ENCODE data around the gene TAS2R43.

Gene TAS2R43

GRCh38 chr12:11089246-11089645 lies 2.9 kb downstream of the TAS2R43 start (continued):
- TF ChIP-seq PRDM2 (tag by site-specific recombination; IDR thresholded peaks at IDR 0.05; ENCODE audit: borderline replicate concordance) (no peak), SALL2 (tag by site-specific recombination; IDR thresholded peaks at IDR 0.05; ENCODE audit: borderline replicate concordance) (no peak), ZNF624 (tag by site-specific recombination; IDR thresholded peaks at IDR 0.05) (no peak), ZNF211 (tag by site-specific recombination; IDR thresholded peaks at IDR 0.05; ENCODE audit: low read depth) (no peak), ZNF157 (tag by site-specific recombination; IDR thresholded peaks at IDR 0.05) (no peak)

- Histone ChIP-seq H3K27ac (ENCODE audit: extremely low read depth, low read depth, low read length) (no peak overlapping the region), H3K36me3 (ENCODE audit: control insufficient read depth in 2 of 2, insufficient read depth in 1 of 2, low read length in 2 of 2) (no peaks in the 10 kb centered on the region), H3K4me3 (ENCODE audit: low read depth, low read length) (no peak overlapping the region), H3K4me1 (ENCODE audit: control insufficient read depth, insufficient read depth, low read length) (no peaks in the 10 kb centered on the region), H3K9me3 (ENCODE audit: control insufficient read depth, insufficient read depth, low read depth, low read length) (no peaks in the 10 kb centered on the region)
- no peak for TF ChIP-seq ZBTB8A (tag by site-specific recombination; IDR thresholded peaks at IDR 0.05)
- no peak for TF ChIP-seq PRDM4 (tag by site-specific recombination; IDR thresholded peaks at IDR 0.05)
- no peak for TF ChIP-seq ZFP37 (tag by site-specific recombination; IDR thresholded peaks at IDR 0.05)
- no peak for TF ChIP-seq ZFP41 (tag by site-specific recombination; IDR thresholded peaks at IDR 0.05; ENCODE audit: borderline replicate concordance)
- TF ChIP-seq ZFHX2 (tag by site-specific recombination; conservative IDR thresholded peaks at IDR 0.05), result no peak
- ChIA-PET POLR2A (no interaction called here), CTCF (interaction anchor here (0.7 kb wide), 1 partner anchor 399 kb away, joined by 3 read pairs; no protein-coding TSS in a partner anchor)
Measured at GRCh38 chr12:11085419-11085818, 6.7 kb downstream of the TAS2R43 start.

GRCh38 chr12:11081987-11082386 lies 10.1 kb downstream of the TAS2R43 start:
- POLR2A ChIA-PET, result no interaction called here

More at GRCh38 chr12:11081987-11082386, 10.1 kb downstream of the TAS2R43 start:
- Histone ChIP-seq H3K4me3 (ENCODE audit: low read depth, low read length) (no peak overlapping the region), H3K36me3 (ENCODE audit: control insufficient read depth in 2 of 2, insufficient read depth in 1 of 2, low read length in 2 of 2) (no peaks in the 10 kb centered on the region), H3K4me1 (ENCODE audit: control insufficient read depth, insufficient read depth, low read length) (no peaks in the 10 kb centered on the region), H3K27ac (ENCODE audit: extremely low read depth, low read depth, low read length) (no peak overlapping the region), H3K9me3 (ENCODE audit: control insufficient read depth, insufficient read depth, low read depth, low read length) (no peaks in the 10 kb centered on the region)
- TF ChIP-seq ZNF560 (tag by site-specific recombination; IDR thresholded peaks at IDR 0.05; ENCODE audit: borderline replicate concordance) (no peak), ZNF513 (tag by site-specific recombination; IDR thresholded peaks at IDR 0.05) (no peak), RBAK (tag by site-specific recombination; IDR thresholded peaks at IDR 0.05) (no peak), ATF2 (tag by site-specific recombination; IDR thresholded peaks at IDR 0.05; ENCODE audit: low read depth) (no peak), ZNF48 (tag by site-specific recombination; IDR thresholded peaks at IDR 0.05) (no peak), ZFHX2 (tag by site-specific recombination; conservative IDR thresholded peaks at IDR 0.05) (no peak), GLI2 (tag by site-specific recombination; IDR thresholded peaks at IDR 0.05; ENCODE audit: borderline replicate concordance, low read depth) (no peak), ZNF140 (tag by site-specific recombination; IDR thresholded peaks at IDR 0.05) (no peak), ZSCAN18 (tag by site-specific recombination; IDR thresholded peaks at IDR 0.05) (no peak), ZNF10 (tag by site-specific recombination; IDR thresholded peaks at IDR 0.05) (no peak), ZBTB8A (tag by site-specific recombination; IDR thresholded peaks at IDR 0.05) (no peak)
- CTCF ChIA-PET, result no interaction called here

Data from HEK293 (cell line).